Liver (tissue), 9 donors: ENCODE results near the gene ZNF45. TPM values are rescaled to one million over a fixed set of nuclear protein-coding genes. Genes with fewer than 3 reads are reported as not detected.
"Not testable (repeated sequence)": the region's sequence is repeated elsewhere in the genome, so short reads cannot be mapped to it uniquely, and the experiment has no call there.

ENCODE experiments used
- DNase-seq: peaks from one replicate; pipeline ENCODE4 v3.0.0-alpha.2; 2017; ENCODE audit warnings: low spot score
- H3K27ac ChIP-seq, 2 donors: one replicate each; pipeline ENCODE4 v1.7.0; 2013; ENCODE audit warnings: inconsistent platforms in 2 of 2, low read length in 2 of 2, control low read depth in 1 of 2, low read depth in 1 of 2, mild to moderate bottlenecking in 1 of 2
- H3K27me3 ChIP-seq, 4 donors: one replicate each; pipeline versions ENCODE4 v1.6.1 to v1.7.0; 2013; ENCODE audit warnings: low read length in 3 of 4, inconsistent platforms in 1 of 4, mild to moderate bottlenecking in 1 of 4, moderate library complexity in 1 of 4; ENCODE audit not compliant: control insufficient read depth in 4 of 4, insufficient read depth in 4 of 4
- H3K36me3 ChIP-seq, 4 donors: one replicate each; pipeline versions ENCODE4 v1.6.1 to v1.7.0; 2013; ENCODE audit warnings: low read length in 3 of 4, mild to moderate bottlenecking in 3 of 4, low read depth in 1 of 4, moderate library complexity in 1 of 4; ENCODE audit not compliant: control insufficient read depth in 4 of 4, insufficient read depth in 3 of 4
- H3K4me1 ChIP-seq, 4 donors: one replicate each; pipeline versions ENCODE4 v1.6.1 to v1.7.0; 2013; ENCODE audit warnings: low read length in 3 of 4, mild to moderate bottlenecking in 3 of 4, moderate library complexity in 1 of 4; ENCODE audit not compliant: control insufficient read depth in 4 of 4, insufficient read depth in 4 of 4
- H3K4me3 ChIP-seq, 3 donors: one replicate each; pipeline versions ENCODE4 v1.6.1 to v1.7.0; 2013; ENCODE audit warnings: low read length in 3 of 3, control low read depth in 1 of 3, low read depth in 1 of 3, mild to moderate bottlenecking in 1 of 3
- H3K9ac ChIP-seq, 2 donors: one replicate each; pipeline ENCODE4 v1.7.0; 2013; ENCODE audit warnings: low read length in 2 of 2, mild to moderate bottlenecking in 2 of 2, moderate library complexity in 2 of 2, control low read depth in 1 of 2, low read depth in 1 of 2
- H3K9me3 ChIP-seq, 4 donors: one replicate each; pipeline versions ENCODE4 v1.6.1 to v1.7.0; 2013; ENCODE audit warnings: low read length in 3 of 4; ENCODE audit not compliant: control insufficient read depth in 4 of 4
- ATF3 ChIP-seq: IDR thresholded peaks from 2 replicates; pipeline ENCODE4 v1.6.1; 2016; ENCODE audit warnings: antibody characterized with exemption
- CTCF ChIP-seq: fragments of 150-350 bp; IDR thresholded peaks from 2 replicates; pipeline ENCODE4 v1.5.1; 2017; ENCODE audit warnings: improper control_type of control experiment, low read depth, low read length; ENCODE audit not compliant: missing input control
- EGR1 ChIP-seq, 2 donors: IDR thresholded peaks; 2 replicates each; pipeline ENCODE4 v1.6.1; 2016 to 2018; ENCODE audit warnings: antibody characterized with exemption in 2 of 2, low read depth in 2 of 2
- FOXA2 ChIP-seq: IDR thresholded peaks from 2 replicates; pipeline ENCODE4 v1.6.1; 2016; ENCODE audit warnings: antibody characterized with exemption
- GABPA ChIP-seq, 2 donors: IDR thresholded peaks in 1 of 2; conservative IDR thresholded peaks in 1 of 2; 2 replicates each; pipeline ENCODE4 v1.6.1; 2016; ENCODE audit warnings: antibody characterized with exemption in 2 of 2, mild to moderate bottlenecking in 1 of 2, moderate library complexity in 1 of 2
- HNF4A ChIP-seq, 2 donors: conservative IDR thresholded peaks; 2 replicates each; pipeline ENCODE4 v1.6.1; 2016; ENCODE audit warnings: antibody characterized with exemption in 2 of 2, mild to moderate bottlenecking in 2 of 2
- HNF4G ChIP-seq: IDR thresholded peaks from 2 replicates; pipeline ENCODE4 v1.6.1; 2016; ENCODE audit warnings: antibody characterized with exemption
- JUND ChIP-seq, 2 donors: IDR thresholded peaks; 2 replicates each; pipeline ENCODE4 v1.6.1; 2016; ENCODE audit warnings: antibody characterized with exemption in 2 of 2
- NR2F2 ChIP-seq: IDR thresholded peaks from 2 replicates; pipeline ENCODE4 v1.6.1; 2016; ENCODE audit warnings: antibody characterized with exemption
- REST ChIP-seq: IDR thresholded peaks from 2 replicates; pipeline ENCODE4 v1.6.1; 2016; ENCODE audit warnings: antibody characterized with exemption, mild to moderate bottlenecking
- SP1 ChIP-seq: IDR thresholded peaks from 2 replicates; pipeline ENCODE4 v1.6.1; 2018; ENCODE audit warnings: antibody characterized with exemption, mild to moderate bottlenecking
- TAF1 ChIP-seq: conservative IDR thresholded peaks from 2 replicates; pipeline ENCODE4 v1.6.1; 2016; ENCODE audit warnings: antibody characterized with exemption, mild to moderate bottlenecking
- YY1 ChIP-seq: IDR thresholded peaks from 2 replicates; pipeline ENCODE4 v1.6.1; 2016; ENCODE audit warnings: antibody characterized with exemption, mild to moderate bottlenecking
- ZBTB33 ChIP-seq: IDR thresholded peaks from 2 replicates; pipeline ENCODE4 v1.6.1; 2016; ENCODE audit warnings: antibody characterized with exemption
- WGBS: extraction: QIAGEN DNeasy Blood & Tissue Kit; methylation state at CpG from one replicate; pipeline ENCODE4 v1.1.7; 2013; 5-methylcytosine and 5-hydroxymethylcytosine counted together
- polyA plus RNA-seq, 2 donors: library from polyadenylated mRNA; stranded (reverse) in 1 of 2; unstranded in 1 of 2; fragments of 200-250 nt in 1 of 2; fragments of >200 nt in 1 of 2; fragmentation: Nextera tagmentation in 1 of 2; extraction: Ambion mirVana in 1 of 2; gene quantifications; one replicate each; pipeline versions ENCODE4 v1.2.1 to v1.2.3, GENCODE V29; 2013 to 2015
- total RNA-seq, 2 donors: library from RNA; depleted of rRNA; stranded (reverse); fragments of >200 nt; gene quantifications; one replicate each; pipeline ENCODE4 v1.2.3, GENCODE V29; 2014
- donor health status: healthy.
- donor health status: healthy.
- donor health status: healthy.
- donor health status: healthy.
- donor health status: healthy.

ZNF45 gene
- total and polyA plus RNA-seq, 4 donors = 1.5 to 11.1 (median 4.3) TPM

GRCh38 chr19:43950834-43951645 lies 16.0 kb upstream of the ZNF45 start, which contains the start of gene ZNF221 (continued):
- TF ChIP-seq REST = peak; percentile 27
- no peak for TF ChIP-seq FOXA2
- peak; percentile 74 to 89 for TF ChIP-seq EGR1 (IDR thresholded peaks at IDR 0.05; ENCODE audit: low read depth in 2 of 2)
- peak; percentile 59 for TF ChIP-seq NR2F2
- peak; percentile 95 for TF ChIP-seq ZBTB33

GRCh38 chr19:43949803-43950202 lies 14.7 kb upstream of the ZNF45 start:
- not testable (repeated sequence) for H3K9ac ChIP-seq, H3K36me3 ChIP-seq, H3K27me3 ChIP-seq, DNase-seq, H3K4me3 ChIP-seq, H3K27ac ChIP-seq, H3K4me1 ChIP-seq
- 76% methylated on average over 2 of the region's 2 CpGs for WGBS
- H3K9me3 ChIP-seq = peaks cover 9 to 33% (median 28%) of the 10 kb centered on the region in 4 donors

- not testable (repeated sequence) for H3K9ac ChIP-seq, DNase-seq, H3K27ac ChIP-seq, H3K27me3 ChIP-seq, H3K4me1 ChIP-seq, H3K36me3 ChIP-seq, H3K4me3 ChIP-seq
- 0% methylated on average over 1 of the region's 1 CpG for WGBS
- peaks cover 4 to 27% (median 19%) of the 10 kb centered on the region in 4 donors for H3K9me3 ChIP-seq
Measured at GRCh38 chr19:43947412-43947811, 12.3 kb upstream of the ZNF45 start.

- Histone ChIP-seq H3K9ac (no peak overlapping the region), H3K4me1 (no peaks in the 10 kb centered on the region), H3K4me3 (no peak overlapping the region), H3K36me3 (no peaks in the 10 kb centered on the region), H3K9me3 (peaks cover 2 to 29% (median 7%) of the 10 kb centered on the region in 4 donors), H3K27ac (no peak overlapping the region), H3K27me3 (no peaks in the 10 kb centered on the region)
- DNase-seq = no peak
- 62% methylated on average over 5 of the region's 5 CpGs for WGBS
- TF ChIP-seq REST = no peak
- no peak for TF ChIP-seq ATF3
- no peak for TF ChIP-seq HNF4G
- TF ChIP-seq GABPA (IDR thresholded peaks at IDR 0.05 in 1 of 2, conservative IDR thresholded peaks at IDR 0.05 in 1 of 2) = no peak
- TF ChIP-seq YY1 = no peak
- TF ChIP-seq CTCF = no peak
- TF ChIP-seq TAF1 = no peak
- TF ChIP-seq SP1 = no peak
- TF ChIP-seq FOXA2 = no peak
- no peak for TF ChIP-seq HNF4A (conservative IDR thresholded peaks at IDR 0.05)
- no peak for TF ChIP-seq JUND (IDR thresholded peaks at IDR 0.05)
Measured at GRCh38 chr19:43941209-43941608, 6.1 kb upstream of the ZNF45 start.
